Smooth muscle cell (in vitro differentiated cells): ENCODE measurements around the gene TMEM121B. TPM values are rescaled to one million over a fixed set of nuclear protein-coding genes. Genes with fewer than 3 reads are reported as not detected.
A peak's percentile ranks its signal among the peaks of the same experiment; 100 is the strongest.

ENCODE experiments used
- DNase-seq: peaks from one replicate; lab custom pipeline; 2025; ENCODE audit not compliant: unreplicated experiment; lab: John Stamatoyannopoulos, UW
- H2AFZ ChIP-seq: fragments of 200-600 bp; sonication (generic); 2 replicates; pipeline ENCODE4 v1.6.0; 2016; ENCODE audit warnings: antibody characterized with exemption, low read depth, mild to moderate bottlenecking
- H3F3A ChIP-seq: fragments of 200-600 bp; sonication (generic); 2 replicates; pipeline ENCODE4 v1.6.0; 2017; ENCODE audit warnings: antibody characterized with exemption, low read depth
- H3K27ac ChIP-seq: fragments of 200-600 bp; sonication (generic); 2 replicates; pipeline ENCODE4 v1.5.1; 2016; ENCODE audit warnings: low read depth, mild to moderate bottlenecking
- H3K27me3 ChIP-seq: fragments of 200-600 bp; sonication (generic); 2 replicates; pipeline ENCODE4 v1.6.1; 2016; ENCODE audit warnings: low read depth, mild to moderate bottlenecking
- H3K36me3 ChIP-seq: fragments of 200-600 bp; sonication (generic); 2 replicates; pipeline ENCODE4 v1.5.1; 2016; ENCODE audit warnings: low read depth
- H3K4me1 ChIP-seq: fragments of 200-600 bp; sonication (generic); 2 replicates; pipeline ENCODE4 v1.5.1; 2016; ENCODE audit warnings: low read depth
- H3K4me2 ChIP-seq: fragments of 200-600 bp; sonication (generic); 2 replicates; pipeline ENCODE4 v1.6.0; 2016; ENCODE audit warnings: mild to moderate bottlenecking
- H3K4me3 ChIP-seq: fragments of 200-600 bp; sonication (generic); 2 replicates; pipeline ENCODE4 v1.5.1; 2016; ENCODE audit warnings: mild to moderate bottlenecking
- H3K79me2 ChIP-seq: fragments of 200-600 bp; sonication (generic); 2 replicates; pipeline ENCODE4 v1.6.0; 2016; ENCODE audit warnings: low read depth, mild to moderate bottlenecking
- H3K9ac ChIP-seq: fragments of 200-600 bp; sonication (generic); 2 replicates; pipeline ENCODE4 v1.6.0; 2016; ENCODE audit warnings: low read depth
- H3K9me3 ChIP-seq: fragments of 200-600 bp; sonication (generic); replicated peaks from 2 replicates; pipeline ENCODE4 v1.5.1; 2016; ENCODE audit warnings: low read depth
- H4K20me1 ChIP-seq: fragments of 200-600 bp; sonication (generic); 2 replicates; pipeline ENCODE4 v1.6.0; 2016; ENCODE audit warnings: low read depth
- WGBS: methylation state at CpG from one replicate; pipeline ENCODE4 v1.1.7; 2016; ENCODE audit warnings: low lambda C conversion rate; 5-methylcytosine and 5-hydroxymethylcytosine counted together
- polyA plus RNA-seq: library from polyadenylated mRNA; unstranded; fragments of >200 nt; fragmentation: Nextera tagmentation; extraction: Ambion mirVana; gene quantifications from 2 replicates; pipeline ENCODE4 v1.2.1, GENCODE V29; 2016
- total RNA-seq: library from RNA; depleted of rRNA; stranded (reverse); fragments of >200 nt; gene quantifications from 2 replicates; pipeline ENCODE4 v1.2.3, GENCODE V29; 2014
- TF ChIP-seq, protein P1 (sequence below): fragments of 200-600 bp; sonication (generic); IDR thresholded peaks from 2 replicates; pipeline ENCODE4 v1.5.1; 2017; ENCODE audit warnings: borderline replicate concordance, mild to moderate bottlenecking, antibody characterized with exemption; ENCODE audit not compliant: insufficient read depth, poor library complexity, severe bottlenecking

TMEM121B gene
- total and polyA plus RNA-seq, 2 experiments from 2014 or later: 0.09 to 0.15 TPM

DNA sequence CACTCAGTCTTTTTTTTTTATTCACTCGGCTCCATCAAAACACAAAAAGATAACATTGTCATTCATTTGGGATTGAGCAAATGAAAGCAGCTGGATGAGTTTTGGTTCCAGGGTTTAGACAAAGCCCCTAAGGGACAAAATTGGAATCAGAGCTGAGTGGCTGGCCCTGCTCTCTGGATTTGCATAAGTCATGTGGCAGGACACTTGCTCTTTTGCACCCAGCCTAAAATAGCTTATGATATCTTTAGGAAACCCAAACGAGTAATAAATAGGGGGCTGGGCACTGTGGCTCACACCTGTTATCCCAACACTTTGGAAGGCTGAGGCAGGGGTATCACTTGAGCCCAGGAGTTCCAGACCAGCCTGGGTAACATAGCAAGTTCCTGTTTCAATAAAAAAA, 11.0 kb upstream of the TMEM121B start:
- WGBS: 86% methylated on average over 2 of the region's 2 CpGs
- Histone ChIP-seq H3K27ac (no peak overlapping the region), H3K9me3 (no peaks in the 10 kb centered on the region), H3K4me3 (no peak overlapping the region), H3K9ac (no peak overlapping the region), H3K36me3 (no peaks in the 10 kb centered on the region), H3K4me2 (no peak overlapping the region), H4K20me1 (no peaks in the 10 kb centered on the region), H3K4me1 (peaks cover 6% of the 10 kb centered on the region), H3K27me3 (no peaks in the 10 kb centered on the region), H3F3A (no peaks in the 10 kb centered on the region), H2AFZ (no peak overlapping the region), H3K79me2 (no peaks in the 10 kb centered on the region)
- TF ChIP-seq, protein P1, sequence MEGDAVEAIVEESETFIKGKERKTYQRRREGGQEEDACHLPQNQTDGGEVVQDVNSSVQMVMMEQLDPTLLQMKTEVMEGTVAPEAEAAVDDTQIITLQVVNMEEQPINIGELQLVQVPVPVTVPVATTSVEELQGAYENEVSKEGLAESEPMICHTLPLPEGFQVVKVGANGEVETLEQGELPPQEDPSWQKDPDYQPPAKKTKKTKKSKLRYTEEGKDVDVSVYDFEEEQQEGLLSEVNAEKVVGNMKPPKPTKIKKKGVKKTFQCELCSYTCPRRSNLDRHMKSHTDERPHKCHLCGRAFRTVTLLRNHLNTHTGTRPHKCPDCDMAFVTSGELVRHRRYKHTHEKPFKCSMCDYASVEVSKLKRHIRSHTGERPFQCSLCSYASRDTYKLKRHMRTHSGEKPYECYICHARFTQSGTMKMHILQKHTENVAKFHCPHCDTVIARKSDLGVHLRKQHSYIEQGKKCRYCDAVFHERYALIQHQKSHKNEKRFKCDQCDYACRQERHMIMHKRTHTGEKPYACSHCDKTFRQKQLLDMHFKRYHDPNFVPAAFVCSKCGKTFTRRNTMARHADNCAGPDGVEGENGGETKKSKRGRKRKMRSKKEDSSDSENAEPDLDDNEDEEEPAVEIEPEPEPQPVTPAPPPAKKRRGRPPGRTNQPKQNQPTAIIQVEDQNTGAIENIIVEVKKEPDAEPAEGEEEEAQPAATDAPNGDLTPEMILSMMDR: no peak
- no peak for DNase-seq

DNA sequence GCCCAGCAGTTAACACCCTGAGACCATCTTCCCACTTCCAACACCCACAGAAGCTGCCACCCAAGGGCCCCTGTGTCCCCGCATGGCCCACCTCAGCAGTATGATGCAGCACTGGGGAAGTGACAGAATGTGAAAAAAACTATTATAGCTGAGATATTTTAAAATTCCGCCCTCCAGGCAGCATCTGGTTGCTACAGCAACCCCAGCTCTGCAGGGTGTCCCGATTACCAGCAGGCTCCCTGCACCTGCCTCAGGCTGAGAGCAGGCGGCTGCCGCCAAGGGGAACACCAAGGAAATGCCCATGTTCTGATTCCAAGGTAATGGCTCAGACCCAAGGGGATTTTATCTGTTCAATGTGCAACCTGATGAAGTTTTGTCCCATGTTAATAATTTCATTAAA, 10.5 kb upstream of the TMEM121B start:
- no peaks in the 10 kb centered on the region for H3K79me2 ChIP-seq
- H2AFZ ChIP-seq: no peak overlapping the region
- H3K4me1 ChIP-seq: peaks cover 6% of the 10 kb centered on the region
- TF ChIP-seq, protein P1: no peak
- H4K20me1 ChIP-seq: no peaks in the 10 kb centered on the region
- H3K4me3 ChIP-seq: no peak overlapping the region
- WGBS: 56% methylated on average over 5 of the region's 5 CpGs
- H3K36me3 ChIP-seq: no peaks in the 10 kb centered on the region
- DNase-seq: no peak
- H3K27ac ChIP-seq: no peak overlapping the region
- no peaks in the 10 kb centered on the region for H3K27me3 ChIP-seq
- H3F3A ChIP-seq: no peaks in the 10 kb centered on the region
- no peak overlapping the region for H3K9ac ChIP-seq
- no peak overlapping the region for H3K4me2 ChIP-seq
- H3K9me3 ChIP-seq: no peaks in the 10 kb centered on the region

DNA sequence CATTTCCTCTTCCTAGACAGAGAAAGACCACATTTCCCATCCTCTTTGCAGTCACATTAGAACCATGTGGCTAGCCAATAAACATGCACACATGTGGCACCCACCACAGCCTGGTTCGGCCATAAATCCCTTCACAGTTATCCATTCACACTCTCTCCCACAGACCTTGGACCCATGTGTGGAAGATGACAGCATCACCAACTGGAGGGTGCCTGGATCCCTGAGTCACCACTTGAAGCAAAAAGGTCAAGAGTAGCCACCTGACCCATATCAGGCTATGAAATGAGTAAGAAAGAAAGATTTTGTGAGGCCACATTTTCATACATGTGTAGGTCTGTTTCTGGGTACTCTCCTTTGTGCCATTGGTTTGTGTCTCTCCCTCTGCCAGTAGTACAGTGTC, 9.0 kb upstream of the TMEM121B start:
- Histone ChIP-seq H3K27me3 (no peaks in the 10 kb centered on the region), H3K36me3 (no peaks in the 10 kb centered on the region), H3K4me3 (no peak overlapping the region), H3K9me3 (no peaks in the 10 kb centered on the region), H3K4me2 (no peak overlapping the region), H3K9ac (no peak overlapping the region), H3F3A (no peaks in the 10 kb centered on the region), H2AFZ (no peak overlapping the region), H4K20me1 (no peaks in the 10 kb centered on the region), H3K79me2 (no peaks in the 10 kb centered on the region), H3K4me1 (peaks cover 6% of the 10 kb centered on the region), H3K27ac (no peak overlapping the region)
- TF ChIP-seq, protein P1: no peak
- no peak for DNase-seq
- 75% methylated on average over 1 of the region's 1 CpG for WGBS

DNA sequence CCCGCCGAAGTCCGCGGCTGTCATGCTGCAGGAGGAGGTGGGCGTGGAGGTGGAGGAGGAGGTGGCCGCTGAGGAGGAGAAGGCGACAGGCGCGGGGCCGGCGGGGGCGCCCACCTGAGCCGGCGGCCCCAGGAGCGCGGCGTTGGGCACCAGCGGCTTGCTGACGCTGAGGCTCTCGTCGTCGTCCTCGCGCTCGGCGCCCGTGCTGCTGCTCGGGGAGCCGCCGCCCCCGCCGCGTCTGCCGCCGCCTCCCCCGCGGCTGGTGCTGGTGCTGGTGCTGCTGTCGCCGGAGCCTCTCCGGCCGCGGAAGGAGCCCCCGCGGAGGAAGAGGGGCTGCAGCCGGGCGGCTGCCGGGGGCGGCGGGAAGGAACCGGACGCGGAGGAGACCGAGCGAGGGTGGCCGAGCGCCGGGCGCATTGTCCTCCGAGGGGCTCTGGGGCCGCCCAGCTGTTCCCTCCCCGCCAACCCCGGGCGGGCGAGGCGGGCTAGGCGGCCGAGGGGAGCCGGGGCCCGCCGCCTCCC, 388 bp downstream of the TMEM121B start:
- 1% methylated on average over 38 of the region's 70 CpGs for WGBS

More for the DNA sequence above, 388 bp downstream of the TMEM121B start:
- Histone ChIP-seq H2AFZ (no peak overlapping the region), H3K9ac (no peak overlapping the region), H3K27me3 (peaks cover 25% of the 10 kb centered on the region), H4K20me1 (no peaks in the 10 kb centered on the region), H3K36me3 (no peaks in the 10 kb centered on the region), H3K4me2 (peak overlapping the region; percentile 93), H3F3A (no peaks in the 10 kb centered on the region), H3K79me2 (no peaks in the 10 kb centered on the region), H3K4me1 (peaks cover 9% of the 10 kb centered on the region), H3K9me3 (no peaks in the 10 kb centered on the region), H3K4me3 (peak overlapping the region; percentile 65), H3K27ac (no peak overlapping the region)
- TF ChIP-seq, protein P1: no peak
- DNase-seq: no peak
